Hepatic stellate cell (primary cell): ENCODE data around the gene CNTLN.
"Not testable (repeated sequence)": the region's sequence is repeated elsewhere in the genome, so short reads cannot be mapped to it uniquely, and the experiment has no call there.

Experiments
- DNase-seq: peaks from one replicate; pipeline ENCODE4 v3.0.0; 2011; ENCODE audit warnings: low spot score

Gene CNTLN

GRCh38 chr9:17490110-17490509 lies 355.3 kb downstream of the CNTLN start:
- no peak for DNase-seq

GRCh38 chr9:17491780-17492179 lies 356.9 kb downstream of the CNTLN start:
- DNase-seq = no peak

GRCh38 chr9:17503196-17503595 lies 368.4 kb downstream of the CNTLN start:
- no peak for DNase-seq

GRCh38 chr9:17509151-17509550 lies 374.3 kb downstream of the CNTLN start:
- DNase-seq = no peak

GRCh38 chr9:17509701-17510100 lies 374.9 kb downstream of the CNTLN start:
- no peak for DNase-seq

- DNase-seq = peak; percentile 9
Observed at GRCh38 chr9:17519761-17520160, 384.9 kb downstream of the CNTLN start.

GRCh38 chr9:17520268-17521064 lies 385.6 kb downstream of the CNTLN start:
- no peak for DNase-seq

GRCh38 chr9:17521100-17521855 lies 386.4 kb downstream of the CNTLN start:
- DNase-seq = no peak

- not testable (repeated sequence) for DNase-seq
Observed at GRCh38 chr9:17526726-17527125, 391.9 kb downstream of the CNTLN start.

- DNase-seq = no peak
Observed at GRCh38 chr9:17528859-17529258, 394.0 kb downstream of the CNTLN start.

- DNase-seq = peak; percentile 42
Observed at GRCh38 chr9:17531642-17532254, 396.9 kb downstream of the CNTLN start.

GRCh38 chr9:17532461-17532860 lies 397.6 kb downstream of the CNTLN start:
- DNase-seq = no peak

GRCh38 chr9:17535176-17535575 lies 400.3 kb downstream of the CNTLN start:
- DNase-seq = no peak

- DNase-seq = no peak
Observed at GRCh38 chr9:17536027-17536426, 401.2 kb downstream of the CNTLN start.

GRCh38 chr9:17551023-17551422 lies 416.2 kb downstream of the CNTLN start:
- no peak for DNase-seq
